HUDEP-2 (cell line): ENCODE data around the gene TBC1D2B.

Experiments
- DNase-seq, 76 experiments: peaks; one replicate each; lab custom pipeline; 2025; ENCODE audit not compliant: unreplicated experiment in 76 of 76; lab: John Stamatoyannopoulos, UW

Gene TBC1D2B

DNA sequence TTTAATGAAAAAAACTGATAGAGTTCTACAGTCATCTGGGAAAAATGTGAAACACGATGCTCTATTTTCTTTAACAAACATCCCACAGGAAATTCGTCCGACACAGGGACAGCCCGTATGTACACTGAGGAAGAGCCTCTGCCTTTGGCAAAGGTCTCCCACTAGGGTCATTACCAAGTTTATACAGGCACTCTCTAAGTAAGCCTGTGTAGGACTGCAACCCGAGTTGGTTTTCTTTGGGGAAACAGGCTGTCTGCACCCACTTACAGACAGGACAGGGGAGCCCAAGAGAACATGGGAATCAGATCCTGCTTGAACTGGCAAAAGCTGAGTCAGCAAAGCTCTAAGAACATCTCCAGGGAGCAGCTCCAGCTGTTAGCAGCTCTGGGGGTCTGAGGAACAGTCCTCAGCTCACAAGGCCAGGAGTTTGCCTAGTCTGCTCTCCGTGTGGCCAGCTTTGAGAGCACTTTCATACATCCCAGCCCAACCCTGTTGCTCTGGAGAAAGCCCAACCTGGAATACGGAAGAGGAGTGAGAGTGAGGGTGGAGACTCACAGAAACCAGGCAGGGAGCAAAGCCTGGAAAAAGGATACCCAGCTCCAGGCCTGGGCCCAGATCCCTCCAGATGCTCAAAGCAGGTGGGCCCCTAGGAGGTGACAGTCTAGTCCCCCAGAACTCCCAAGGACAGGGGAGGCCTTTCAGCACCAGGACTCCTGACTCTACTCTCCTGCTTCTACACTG is 1.9 kb downstream of the TBC1D2B start:
- no peak for DNase-seq

- DNase-seq: no peak
Observed at GRCh38 chr15:78073046-78073787, 4.3 kb downstream of the TBC1D2B start.

GRCh38 chr15:78072080-78072892 is 5.2 kb downstream of the TBC1D2B start:
- DNase-seq: no peak

- DNase-seq: no peak
Observed at GRCh38 chr15:78071383-78071782, 6.1 kb downstream of the TBC1D2B start.

DNA sequence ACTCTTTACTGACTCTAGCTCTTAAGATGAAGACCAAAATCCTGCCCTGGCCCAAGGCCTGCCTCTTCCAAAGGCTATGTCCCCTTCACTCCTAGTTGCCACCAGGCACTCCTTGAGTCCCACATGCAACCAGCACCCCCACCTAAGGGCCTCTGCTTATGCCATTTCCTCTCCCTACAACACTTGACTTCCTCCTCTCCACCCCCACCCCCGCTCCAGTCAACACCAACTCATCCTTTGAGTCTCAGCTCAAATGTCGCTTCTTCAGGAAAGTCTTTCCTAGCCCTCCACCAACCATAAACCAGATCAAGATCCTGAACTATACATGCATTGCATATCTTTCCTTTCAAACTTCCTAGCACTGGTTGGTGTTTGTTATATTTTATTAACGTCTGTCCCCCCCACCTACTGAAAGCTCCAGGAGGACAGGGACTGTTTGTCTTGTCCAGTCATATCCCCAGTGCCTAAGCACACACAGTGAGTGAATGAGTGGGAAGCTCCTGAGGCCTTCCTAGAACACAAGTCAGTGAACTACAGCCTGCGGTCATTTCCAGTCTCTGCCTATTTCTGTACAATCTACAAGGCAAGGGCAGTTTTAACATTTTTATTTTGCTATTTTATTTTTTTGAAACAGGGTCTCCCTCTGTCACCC is 7.3 kb downstream of the TBC1D2B start:
- DNase-seq: no peak

DNA sequence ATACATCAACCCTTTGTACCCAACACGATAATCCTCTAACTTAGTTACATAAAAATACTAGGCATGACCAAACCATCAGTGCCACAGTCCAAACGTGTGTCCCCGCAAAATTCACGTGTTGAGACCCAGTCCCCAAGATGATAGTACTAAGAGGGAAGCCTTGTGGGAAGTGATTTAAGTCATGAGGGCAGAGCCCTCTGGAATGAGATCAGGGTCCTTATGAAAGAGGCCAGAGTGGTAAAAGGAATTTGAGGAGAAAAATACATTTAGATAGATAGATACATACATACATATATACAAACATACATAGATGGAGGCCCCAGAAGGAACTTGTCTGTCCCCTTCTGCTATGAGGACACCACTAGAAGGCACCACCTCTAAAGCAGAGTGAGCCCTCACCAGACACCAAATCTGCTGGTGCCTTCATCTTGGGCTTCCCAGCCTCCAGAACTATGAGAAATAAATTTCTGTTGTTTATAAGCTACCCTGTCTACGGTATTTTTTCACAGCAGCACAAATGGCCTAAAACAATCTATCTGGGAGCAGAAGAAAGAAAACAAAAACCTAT is 8.0 kb downstream of the TBC1D2B start:
- DNase-seq: no peak

DNA sequence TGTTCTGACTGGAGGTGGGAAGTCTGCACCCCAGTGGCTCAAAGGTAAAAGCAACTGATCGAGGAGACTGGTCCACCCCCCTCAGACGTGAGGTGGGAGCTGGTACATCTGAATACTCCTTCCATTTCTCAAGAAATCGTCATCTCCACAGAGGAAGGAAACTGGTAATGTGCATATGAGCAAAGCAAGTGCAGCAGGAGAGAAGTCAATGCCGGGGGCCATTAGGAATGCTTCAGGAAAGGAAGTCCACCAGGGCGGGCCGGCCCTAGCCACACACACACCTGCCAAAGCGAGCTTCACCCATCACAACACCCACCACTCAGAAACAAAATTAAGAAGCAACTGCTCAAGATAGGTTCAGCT is 8.5 kb downstream of the TBC1D2B start:
- DNase-seq: no peak

DNA sequence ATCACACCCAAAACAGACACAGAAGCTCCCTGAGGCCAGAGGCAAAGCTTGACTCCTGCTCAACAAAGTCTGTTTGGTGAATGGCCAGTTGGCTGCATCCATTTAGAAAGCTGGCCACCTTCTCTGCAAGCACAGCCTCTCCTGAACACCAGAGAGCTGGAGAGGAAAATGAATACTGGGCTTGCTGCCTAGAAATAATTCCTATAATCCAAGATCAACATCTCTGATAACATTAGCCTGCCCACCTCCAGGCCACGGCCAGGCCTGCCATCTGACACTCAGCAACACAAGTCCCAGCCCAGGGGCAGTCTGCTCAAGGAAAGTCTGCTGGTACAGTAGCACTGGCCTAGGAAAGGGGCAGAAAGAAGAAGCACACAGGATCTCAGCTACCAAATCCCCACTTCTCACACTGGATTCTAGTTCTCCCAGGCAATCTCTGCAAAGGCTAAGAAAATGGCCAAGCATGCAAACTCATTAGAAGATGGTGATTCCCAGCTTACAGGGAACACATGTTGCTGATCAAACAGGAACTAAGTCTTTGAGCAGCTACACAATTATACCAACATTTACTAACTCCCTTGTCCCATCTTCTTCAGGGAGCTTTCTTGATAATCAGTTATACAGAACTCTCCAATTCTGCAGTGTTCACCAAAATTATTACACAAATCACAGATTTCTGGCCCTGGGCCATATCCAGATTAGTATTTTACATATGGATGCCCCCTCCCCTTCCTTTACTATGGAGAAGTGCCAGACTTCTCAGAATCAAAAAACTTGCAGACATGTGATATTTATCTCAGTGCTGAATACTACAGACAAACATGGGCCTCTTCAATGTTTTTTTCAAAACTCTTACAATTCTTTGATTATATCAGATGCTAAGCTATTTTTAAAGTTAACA is 9.9 kb downstream of the TBC1D2B start:
- DNase-seq: no peak

- no peak for DNase-seq
Observed at GRCh38 chr15:78065973-78066946, 11.3 kb downstream of the TBC1D2B start.

DNA sequence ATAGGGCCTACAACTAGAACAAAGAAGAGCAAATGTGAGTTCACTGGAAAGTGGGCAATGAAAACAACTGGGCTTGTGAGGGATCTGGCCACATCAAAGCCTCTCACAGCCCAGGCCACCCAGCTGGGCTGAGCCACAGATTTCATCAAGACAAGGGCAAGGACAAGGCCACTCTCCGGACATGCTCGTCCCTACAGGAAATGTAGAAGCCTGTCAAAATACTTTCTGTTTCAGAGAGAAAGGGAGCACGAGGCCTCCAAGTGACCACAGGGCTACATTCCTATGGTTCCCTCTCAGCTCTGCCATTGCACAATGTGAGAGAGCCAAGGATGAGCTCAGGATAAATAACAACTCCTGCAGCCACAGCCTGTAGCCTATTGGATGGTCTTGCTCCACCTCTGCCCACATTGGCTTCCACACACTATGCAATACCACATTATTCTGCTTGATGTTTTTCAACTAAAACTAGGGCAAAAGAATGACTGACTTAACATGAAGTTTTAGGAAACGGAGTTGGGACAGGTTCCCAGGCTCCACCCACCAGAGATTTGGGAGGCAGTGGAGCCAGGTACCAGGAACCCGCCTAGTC is 12.1 kb downstream of the TBC1D2B start:
- DNase-seq: no peak

- no peak for DNase-seq
Observed at GRCh38 chr15:78064544-78064943, 13.0 kb downstream of the TBC1D2B start.

DNA sequence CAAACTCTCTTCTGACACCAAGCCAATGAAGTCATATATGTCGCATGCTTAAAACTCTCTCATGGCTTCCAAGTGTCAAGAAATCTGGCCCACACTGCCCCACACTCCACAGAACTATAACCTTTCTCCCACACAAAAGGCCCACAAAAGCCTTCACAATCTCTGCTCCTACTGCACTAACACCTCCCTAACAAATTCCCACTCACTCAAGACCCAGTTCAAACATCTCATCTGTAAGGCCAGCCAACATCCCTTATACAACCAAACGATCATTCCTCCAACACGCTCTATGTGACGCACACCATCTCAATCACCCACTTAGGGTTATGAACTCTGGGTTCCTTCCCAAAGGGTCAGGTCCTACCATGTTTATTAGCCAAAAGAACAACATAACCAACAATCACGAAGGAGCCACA is 13.5 kb downstream of the TBC1D2B start:
- no peak for DNase-seq

- DNase-seq: no peak
Observed at GRCh38 chr15:78063217-78063616, 14.3 kb downstream of the TBC1D2B start.

- peak in 17 of 76 experiments; percentile 5 to 22 (median 12) for DNase-seq
Observed at GRCh38 chr15:78061963-78062427, 15.5 kb downstream of the TBC1D2B start.

DNA sequence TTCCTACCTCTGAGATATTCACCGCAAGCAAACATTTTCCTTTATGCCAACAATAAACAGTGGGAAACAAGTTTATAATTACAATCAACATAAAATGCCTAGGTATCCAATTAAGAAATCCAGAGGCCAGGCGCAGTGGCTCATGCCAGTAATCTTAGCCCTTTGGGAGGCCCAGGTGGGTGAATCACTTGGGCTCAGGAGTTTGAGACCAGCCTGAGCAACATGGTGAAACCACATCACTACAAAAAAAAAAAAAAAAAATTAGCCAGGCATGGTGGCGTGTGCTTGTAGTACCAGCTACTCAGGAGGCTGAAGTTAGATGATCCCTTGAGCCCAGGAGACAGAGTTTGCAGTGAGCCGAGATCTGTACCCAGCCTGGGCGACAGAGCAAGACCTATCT is 17.3 kb downstream of the TBC1D2B start:
- no peak for DNase-seq

GRCh38 chr15:78059110-78059839 is 18.2 kb downstream of the TBC1D2B start:
- no peak for DNase-seq

DNA sequence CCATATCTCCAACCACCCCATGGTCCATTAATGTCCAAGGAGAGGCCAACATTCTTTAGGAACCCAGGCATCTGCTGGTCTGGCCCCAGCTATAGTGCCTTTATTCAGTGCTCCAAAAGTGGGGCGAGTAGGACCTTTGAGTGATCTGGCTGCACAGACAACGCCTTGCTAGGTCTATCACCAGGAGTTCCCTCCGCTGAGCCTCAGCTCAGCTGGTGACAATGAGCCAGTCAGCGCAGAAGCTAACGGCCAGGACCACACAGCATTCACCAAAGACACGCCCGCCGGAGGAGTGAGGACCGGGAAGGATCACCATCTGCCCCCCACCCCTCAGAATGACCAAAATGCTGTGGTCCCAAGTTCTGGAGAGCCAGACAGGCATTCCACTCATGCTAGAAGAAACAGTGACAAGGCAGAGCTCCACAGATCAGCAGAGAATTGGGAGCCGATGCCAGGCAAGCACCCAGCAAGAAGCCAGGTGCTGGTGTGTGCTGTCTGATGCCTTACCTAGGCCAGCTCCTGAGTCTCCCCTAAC is 19.0 kb downstream of the TBC1D2B start:
- DNase-seq: no peak
